GM12892 (cell line): Measurements from ENCODE around the gene AKAP10. TPM values are rescaled to one million over a fixed set of nuclear protein-coding genes. Genes with fewer than 3 reads are reported as not detected.
"Not testable (repeated sequence)": the region's sequence is repeated elsewhere in the genome, so short reads cannot be mapped to it uniquely, and the experiment has no call there.

Source experiments
- DNase-seq: peaks from one replicate; pipeline ENCODE4 v3.0.0; 2011; ENCODE audit not compliant: insufficient read length
- FAIRE-seq: peaks from 2 replicates; lab custom pipeline; 2011; peaks lifted over from hg19 to GRCh38; lab: Jason Lieb, UNC
- POLR2A ChIP-seq: IDR thresholded peaks from 2 replicates; pipeline ENCODE4 v1.6.1; 2011; ENCODE audit warnings: low read depth, low read length, control low read depth
- POLR2AphosphoS5 ChIP-seq: IDR thresholded peaks from 2 replicates; pipeline ENCODE4 v1.6.1; 2011; ENCODE audit warnings: low read depth, low read length, control low read depth
- TAF1 ChIP-seq: IDR thresholded peaks from 2 replicates; pipeline ENCODE4 v1.6.1; 2011; ENCODE audit warnings: low read depth, mild to moderate bottlenecking, control low read depth, low read length, borderline replicate concordance
- polyA plus RNA-seq: library from polyadenylated mRNA; unstranded; fragments of >200 nt; gene quantifications from one replicate; pipeline ENCODE4 v1.2.1, GENCODE V29; 2012; ENCODE audit warnings: missing spikeins, inconsistent platforms; ENCODE audit not compliant: missing spikeins

The AKAP10 gene
- polyA plus RNA-seq, result 15.1 TPM

- DNase-seq (peak; percentile 85), FAIRE-seq (peak; percentile 84)
- TF ChIP-seq POLR2A, result peak; percentile 80; the same call in 1 of the 2 replicates
- TF ChIP-seq POLR2AphosphoS5, result peak; percentile 70
- peak; percentile 79 for TF ChIP-seq TAF1
Measured at GRCh38 chr17:19977293-19978208, at the start of gene AKAP10. Gene AKAP10, minus strand, starts transcription at chr17:19977828. Its CDS starts 149 bp downstream, at chr17:19977679.

GRCh38 chr17:20026960-20027359 lies 49.3 kb upstream of the AKAP10 start:
- no peak for DNase-seq
- TF ChIP-seq TAF1 (no peak), POLR2A (no peak), POLR2AphosphoS5 (no peak)
- no peak for FAIRE-seq

DNA sequence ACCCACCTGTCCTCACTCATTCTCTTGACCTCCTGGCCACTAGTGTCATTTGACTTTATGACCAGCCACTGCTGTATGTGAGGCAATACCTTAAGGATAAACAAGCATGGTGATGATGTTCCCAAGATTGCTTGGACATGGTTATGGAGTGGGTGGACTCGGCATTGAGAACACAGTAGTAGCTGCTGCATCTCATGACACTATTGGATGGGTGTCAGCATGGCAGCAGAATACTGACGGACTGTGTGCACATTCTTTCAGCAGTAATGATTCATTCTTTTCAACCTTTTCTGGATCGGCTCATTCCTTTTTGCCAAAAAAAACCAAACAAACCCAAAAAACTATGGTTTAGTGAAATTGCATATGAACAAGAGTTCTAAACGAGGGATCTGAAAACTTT lies 45.1 kb upstream of the AKAP10 start:
- TF ChIP-seq POLR2AphosphoS5, result no peak
- TF ChIP-seq TAF1, result no peak
- no peak for TF ChIP-seq POLR2A
- no peak for FAIRE-seq
- DNase-seq, result no peak

DNA sequence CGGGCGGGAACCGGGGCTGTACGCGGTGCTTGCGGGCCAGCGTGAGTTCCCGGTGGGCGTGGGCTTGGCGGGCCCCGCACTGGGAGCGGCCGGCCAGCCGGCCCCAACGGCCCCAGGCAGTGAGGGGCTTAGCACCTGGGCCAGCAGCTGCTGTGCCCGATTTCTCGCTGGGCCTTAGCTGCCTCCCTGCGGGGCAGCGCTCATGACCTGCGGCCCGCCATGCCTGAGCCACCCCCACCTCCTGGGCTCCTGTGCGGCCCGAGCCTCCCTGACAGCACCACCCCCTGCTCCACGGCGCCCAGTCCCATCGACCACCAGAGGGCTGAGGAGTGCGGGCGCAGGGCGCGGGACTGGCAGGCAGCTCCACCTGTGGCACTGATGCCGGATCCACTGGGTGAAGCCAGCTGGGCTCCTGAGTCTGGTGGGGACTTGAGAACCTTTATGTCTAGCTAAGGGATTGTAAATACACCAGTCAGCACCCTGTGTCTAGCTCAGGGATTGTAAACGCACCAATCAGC lies 38.9 kb upstream of the AKAP10 start:
- FAIRE-seq, DNase-seq: not testable (repeated sequence)

DNA sequence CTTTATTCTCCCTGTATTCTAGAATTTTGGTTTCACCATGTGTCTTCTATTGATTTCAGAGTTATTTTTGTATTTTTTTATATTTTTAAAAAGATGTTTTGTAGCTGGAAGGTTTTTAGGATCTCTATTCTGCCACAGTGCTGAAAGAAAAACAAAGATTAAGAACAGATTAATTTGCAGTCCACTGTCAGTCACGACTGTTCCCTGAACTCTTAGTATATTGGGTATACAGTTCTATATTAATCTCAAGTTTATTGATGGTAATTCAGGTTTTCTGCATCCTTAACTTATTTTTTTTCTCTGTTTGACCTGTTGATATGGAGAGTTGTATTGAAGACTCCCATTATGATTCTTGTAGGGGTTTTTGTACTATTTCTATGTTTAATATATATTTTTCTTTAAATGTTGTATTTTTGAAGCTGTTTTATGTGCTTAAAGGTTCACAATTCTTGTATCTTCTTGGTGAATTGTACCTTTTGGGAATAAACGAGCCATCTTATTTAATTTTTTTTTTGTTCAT lies 34.4 kb upstream of the AKAP10 start:
- DNase-seq (no peak), FAIRE-seq (no peak)
- TF ChIP-seq TAF1 (no peak), POLR2AphosphoS5 (no peak)

DNA sequence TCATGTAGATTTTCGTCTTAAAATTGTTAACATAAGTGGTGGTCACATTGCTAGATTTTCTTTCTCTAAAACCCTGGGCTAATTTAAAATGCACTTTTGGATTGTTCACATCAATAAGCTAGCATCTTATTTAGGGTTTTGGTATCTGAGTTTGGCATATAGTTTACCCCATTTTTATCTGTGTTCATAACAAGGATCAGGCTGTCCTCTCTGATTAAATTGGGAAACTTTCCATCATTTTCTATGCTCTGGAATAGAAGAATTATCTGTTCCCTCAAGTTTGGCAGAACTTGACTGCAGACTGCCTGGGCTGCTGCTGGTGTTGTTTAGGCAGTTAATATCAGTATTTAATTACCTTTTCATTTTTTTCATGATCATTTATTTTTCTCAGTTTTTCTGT lies 33.3 kb upstream of the AKAP10 start:
- TF ChIP-seq TAF1, result no peak
- TF ChIP-seq POLR2A, result no peak
- TF ChIP-seq POLR2AphosphoS5, result no peak
- FAIRE-seq (no peak), DNase-seq (no peak)

DNA sequence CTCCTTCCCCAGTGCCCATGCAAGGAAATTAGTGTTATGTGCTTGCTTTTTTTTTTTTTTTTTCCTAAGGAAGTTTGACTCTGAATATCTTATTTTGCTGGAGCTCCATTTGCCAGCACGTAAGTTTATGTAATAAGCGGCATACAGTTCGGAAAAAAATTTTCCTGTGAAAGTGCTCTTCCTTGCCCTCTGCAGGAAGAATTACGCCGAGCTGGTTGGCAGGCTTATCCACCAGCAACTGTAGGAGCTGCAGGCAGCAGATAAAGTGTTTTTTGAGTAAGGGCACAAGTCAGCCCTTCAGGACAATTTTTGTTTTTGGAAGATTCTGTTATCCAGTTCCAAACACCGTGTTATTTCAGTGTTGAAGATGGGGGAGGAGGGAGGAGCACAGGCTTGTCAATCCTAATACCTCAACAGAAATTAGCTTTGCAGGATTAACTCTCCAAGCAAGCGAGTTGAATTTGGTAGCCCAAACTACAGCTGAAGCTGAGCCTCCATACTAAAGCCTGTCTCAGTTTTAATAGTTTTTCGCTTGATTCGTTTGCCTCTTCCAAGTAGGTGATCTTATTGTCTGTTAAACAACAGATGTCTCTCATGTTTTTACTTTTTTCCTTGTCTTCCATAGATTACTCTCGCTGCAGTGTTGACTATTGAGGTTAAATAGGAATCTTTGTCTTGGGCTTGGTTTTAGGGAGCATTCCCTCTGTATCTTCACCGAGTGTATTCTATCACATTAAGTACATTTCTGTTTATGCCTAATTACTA lies 32.7 kb upstream of the AKAP10 start:
- no peak for DNase-seq
- FAIRE-seq, result no peak
- TF ChIP-seq POLR2A, result no peak
- TF ChIP-seq TAF1, result no peak
- TF ChIP-seq POLR2AphosphoS5, result no peak

DNA sequence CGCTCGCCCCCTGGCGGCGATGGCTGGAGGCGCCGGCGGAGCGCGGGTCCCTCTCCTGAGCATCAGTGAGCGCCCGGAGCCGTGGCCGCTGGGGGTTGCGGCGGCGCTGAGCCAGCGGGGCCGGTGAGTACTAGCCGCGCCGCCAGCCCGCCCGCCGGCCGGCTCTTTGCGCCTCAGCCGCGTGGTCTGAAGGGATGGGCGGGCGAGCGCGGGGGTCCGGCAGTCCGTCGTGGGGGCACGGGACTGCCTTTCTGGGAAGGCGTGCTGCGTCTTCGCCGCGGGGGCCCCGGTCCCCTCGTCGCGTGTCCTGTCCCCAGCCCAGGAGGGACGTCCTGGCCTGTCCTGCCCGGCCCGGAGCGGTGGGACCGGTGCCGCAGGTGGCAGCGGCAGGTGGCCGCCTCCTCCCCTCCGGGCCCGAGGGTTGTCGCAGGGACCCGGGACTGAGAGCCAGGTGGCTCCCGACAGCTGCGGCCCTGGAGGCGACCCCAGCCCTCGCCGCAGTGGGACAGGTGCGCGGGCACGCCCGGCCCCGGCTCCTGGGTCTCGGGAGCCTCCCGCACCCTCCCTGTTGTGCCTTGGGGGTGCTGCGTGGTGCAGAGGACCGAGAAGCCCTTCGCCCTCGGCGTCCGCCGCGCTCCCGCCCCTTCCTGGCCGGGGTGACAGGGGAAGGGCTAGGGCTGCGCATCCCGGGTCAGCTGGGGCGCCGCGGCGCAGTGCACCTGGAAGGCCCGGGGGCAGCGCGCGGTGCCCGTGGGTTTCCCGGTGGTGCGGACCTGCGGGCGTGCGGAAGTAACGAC lies 31.9 kb upstream of the AKAP10 start, which contains the start of gene SPECC1:
SPECC1 (plus strand) TSS at position 58 of the 797 bp plus-strand sequence. CDS start 87,293 bp downstream, outside the sequence.
- DNase-seq (peak; percentile 78), FAIRE-seq (peak; percentile 33)
- TF ChIP-seq POLR2AphosphoS5 (no peak), TAF1 (no peak), POLR2A (no peak)

DNA sequence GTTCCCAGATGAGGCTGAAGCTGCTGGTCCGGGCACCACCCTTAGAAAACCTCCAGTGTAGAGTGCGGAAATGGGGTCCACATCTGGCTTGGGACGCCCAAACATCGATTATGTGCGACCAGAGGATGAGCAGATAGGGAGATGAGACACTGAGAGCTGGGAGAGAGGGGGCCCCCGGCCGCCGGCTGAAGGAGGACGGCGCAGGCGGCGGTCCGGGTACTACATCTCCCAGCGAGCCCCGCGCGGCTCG lies 31.3 kb upstream of the AKAP10 start:
- FAIRE-seq, result peak; percentile 87
- no peak for DNase-seq
- no peak for TF ChIP-seq POLR2AphosphoS5
- no peak for TF ChIP-seq POLR2A
- no peak for TF ChIP-seq TAF1

- FAIRE-seq (no peak), DNase-seq (peak; percentile 27)
- TF ChIP-seq POLR2AphosphoS5 (no peak), TAF1 (no peak), POLR2A (no peak)
Measured at GRCh38 chr17:20008242-20009051, 30.8 kb upstream of the AKAP10 start.
